Natural killer cell (primary cell): ENCODE results near the gene CCL1. TPM values are rescaled to one million over a fixed set of nuclear protein-coding genes. Genes with fewer than 3 reads are reported as not detected.

Experiments used
- ATAC-seq, 3 donors: fragments of 150-1000 bp in 2 of 3; fragments of 200-7000 bp in 1 of 3; cut with Tn5 transposase; 1 replicate in 1 of 3; 2 replicates in 2 of 3; pipeline ENCODE4 v1.10.0; 2021; ENCODE audit warnings: mild to moderate bottlenecking in 2 of 3, moderate library complexity in 2 of 3
- DNase-seq, 2 donors: peaks; one replicate each; pipeline versions ENCODE4 v3.0.0 to v3.0.0-alpha.2; 2013 to 2021; ENCODE audit warnings: mixed read lengths in 1 of 2
- H3K27ac ChIP-seq: one replicate; pipeline ENCODE4 v1.5.1; 2013; ENCODE audit warnings: mild to moderate bottlenecking, low read length
- H3K27me3 ChIP-seq: one replicate; pipeline ENCODE4 v1.6.1; 2013; ENCODE audit warnings: low read length; ENCODE audit not compliant: control insufficient read depth, insufficient read depth
- H3K36me3 ChIP-seq: one replicate; pipeline ENCODE4 v1.6.1; 2013; ENCODE audit warnings: low read length; ENCODE audit not compliant: control insufficient read depth, insufficient read depth
- H3K4me1 ChIP-seq: one replicate; pipeline ENCODE4 v1.6.1; 2013; ENCODE audit warnings: low read length; ENCODE audit not compliant: control insufficient read depth, insufficient read depth
- H3K4me3 ChIP-seq: one replicate; pipeline ENCODE4 v1.5.1; 2013; ENCODE audit warnings: low read length
- H3K9me3 ChIP-seq: one replicate; pipeline ENCODE4 v1.6.1; 2013; ENCODE audit warnings: low read length; ENCODE audit not compliant: control insufficient read depth, insufficient read depth
- H3K27ac Mint-ChIP-seq, 2 donors: one replicate each; pipeline ENCODE4 v1.8.0; 2022; ENCODE audit warnings: mild to moderate bottlenecking in 2 of 2, mixed read lengths in 2 of 2, moderate library complexity in 1 of 2
- H3K27me3 Mint-ChIP-seq, 2 donors: one replicate each; pipeline ENCODE4 v1.8.0; 2022; ENCODE audit warnings: low read depth in 2 of 2, mixed read lengths in 2 of 2
- H3K36me3 Mint-ChIP-seq: one replicate; pipeline ENCODE4 v1.8.0; 2022; ENCODE audit warnings: mixed read lengths
- H3K4me1 Mint-ChIP-seq, 2 donors: one replicate each; pipeline ENCODE4 v1.8.0; 2022; ENCODE audit warnings: mixed read lengths in 2 of 2
- H3K4me3 Mint-ChIP-seq: one replicate; pipeline ENCODE4 v1.8.0; 2022; ENCODE audit warnings: mild to moderate bottlenecking, moderate library complexity, mixed read lengths
- H3K9me3 Mint-ChIP-seq, 2 donors: one replicate each; pipeline ENCODE4 v1.8.0; 2022; ENCODE audit warnings: mixed read lengths in 2 of 2
- CTCF ChIP-seq: fragments of 200-600 bp; IDR thresholded peaks from one replicate; pipeline ENCODE4 v1.8.0; 2022; ENCODE audit warnings: antibody characterized with exemption
- WGBS: methylation state at CpG from one replicate; pipeline ENCODE4 v1.1.7; 2013; ENCODE audit warnings: missing lambda C conversion rate; ENCODE audit not compliant: insufficient coverage; 5-methylcytosine and 5-hydroxymethylcytosine counted together
- intact Hi-C: fragments of 100-400 bp; cut with micrococcal nuclease; formaldehyde crosslinking; loops from one replicate; pipeline ENCODE4 v1.14.2; 2022
- total RNA-seq, 4 donors: library from RNA; stranded (reverse); fragments of 120-200 nt in 1 of 4; gene quantifications; one replicate each; pipeline versions ENCODE4 v1.2.3 to v1.2.4, GENCODE V29; 2013 to 2022

The CCL1 gene
- total RNA-seq, 3 donors from 2014 or later (not counting 1 experiment from before 2014, with no cell fraction given), result not detected

GRCh38 chr17:34313164-34313563, 49.9 kb downstream of the CCL1 start:
- 81% methylated on average over 4 of the region's 4 CpGs for WGBS
- TF ChIP-seq CTCF, result no peak
- Histone ChIP-seq H3K36me3 (no peaks in the 10 kb centered on the region), H3K27me3 (no peaks in the 10 kb centered on the region), H3K4me3 (no peak overlapping the region), H3K4me1 (no peaks in the 10 kb centered on the region), H3K9me3 (no peaks in the 10 kb centered on the region), H3K27ac (no peak overlapping the region)
- no peaks in the 10 kb centered on the region for H3K36me3 Mint-ChIP-seq
- peaks cover 18 to 30% of the 10 kb centered on the region in 2 donors for H3K27me3 Mint-ChIP-seq
- H3K9me3 Mint-ChIP-seq, result no peaks in the 10 kb centered on the region
- no peak overlapping the region for H3K27ac Mint-ChIP-seq
- intact Hi-C loops, result no loop called here
- ATAC-seq (no peak), DNase-seq (no peak)
- no peak overlapping the region for H3K4me3 Mint-ChIP-seq
- H3K4me1 Mint-ChIP-seq, result no peaks in the 10 kb centered on the region

- Histone ChIP-seq H3K27me3 (no peaks in the 10 kb centered on the region), H3K4me3 (no peak overlapping the region), H3K27ac (no peak overlapping the region), H3K36me3 (no peaks in the 10 kb centered on the region), H3K4me1 (no peaks in the 10 kb centered on the region), H3K9me3 (no peaks in the 10 kb centered on the region)
- H3K27ac Mint-ChIP-seq, result no peak overlapping the region
- intact Hi-C loops, result no loop called here
- DNase-seq (no peak), ATAC-seq (no peak)
- TF ChIP-seq CTCF, result no peak
- H3K36me3 Mint-ChIP-seq, result no peaks in the 10 kb centered on the region
- H3K4me3 Mint-ChIP-seq, result no peak overlapping the region
- no peaks in the 10 kb centered on the region for H3K4me1 Mint-ChIP-seq
- no peaks in the 10 kb centered on the region for H3K9me3 Mint-ChIP-seq
- WGBS, result 80% methylated on average over 4 of the region's 5 CpGs
- peaks cover 18 to 30% of the 10 kb centered on the region in 2 donors for H3K27me3 Mint-ChIP-seq
Observed at GRCh38 chr17:34312080-34312479, 51.0 kb downstream of the CCL1 start.

- H3K4me1 Mint-ChIP-seq, result no peaks in the 10 kb centered on the region
- no peaks in the 10 kb centered on the region for H3K36me3 Mint-ChIP-seq
- no peak for TF ChIP-seq CTCF
- Histone ChIP-seq H3K36me3 (no peaks in the 10 kb centered on the region), H3K4me1 (no peaks in the 10 kb centered on the region), H3K27ac (no peak overlapping the region), H3K4me3 (no peak overlapping the region), H3K27me3 (no peaks in the 10 kb centered on the region), H3K9me3 (no peaks in the 10 kb centered on the region)
- DNase-seq, result no peak
- intact Hi-C loops, result no loop called here
- no peak overlapping the region for H3K27ac Mint-ChIP-seq
- 88% methylated on average over 6 of the region's 7 CpGs for WGBS
- H3K9me3 Mint-ChIP-seq, result no peaks in the 10 kb centered on the region
- no peak for ATAC-seq
- H3K27me3 Mint-ChIP-seq, result peaks cover 18 to 22% of the 10 kb centered on the region in 2 donors
- H3K4me3 Mint-ChIP-seq, result no peak overlapping the region
Observed at GRCh38 chr17:34311291-34311690, 51.7 kb downstream of the CCL1 start.

Other genes starting within 250 kb of the CCL1 start
- not detected for gene CCL2, start 107.9 kb downstream of the CCL1 start, total RNA-seq
- not detected for gene CCL7, start 93.0 kb downstream of the CCL1 start, total RNA-seq
- gene CCL11, start 77.5 kb downstream of the CCL1 start, total RNA-seq, result not detected
- gene CCL8, start 43.8 kb downstream of the CCL1 start, total RNA-seq, result not detected
- not detected for gene CCL13, start 6.8 kb downstream of the CCL1 start, total RNA-seq
- under 1 TPM in 2 of 3 donors, not detected in 1; 0.05 to 0.08 TPM for gene TMEM132E, start 216.3 kb upstream of the CCL1 start, total RNA-seq